Ascending aorta (tissue), 2 donors: ENCODE data around the gene HNF4A. TPM values are rescaled to one million over a fixed set of nuclear protein-coding genes. Genes with fewer than 3 reads are reported as not detected.
A peak's percentile ranks its signal among the peaks of the same experiment; 100 is the strongest.

Source experiments
- DNase-seq, 2 donors: peaks; one replicate each; pipeline ENCODE4 v3.0.0-alpha.2; 2019; ENCODE audit warnings: low spot score in 2 of 2
- H3K27ac ChIP-seq, 2 donors: fragments of 200-600 bp; sonication (generic); one replicate each; pipeline ENCODE4 v1.5.1; 2016 to 2017; ENCODE audit warnings: mild to moderate bottlenecking in 1 of 2
- H3K27me3 ChIP-seq: fragments of 200-600 bp; sonication (generic); one replicate; pipeline ENCODE4 v1.5.1; 2017
- H3K36me3 ChIP-seq, 2 donors: fragments of 200-600 bp; sonication (generic); one replicate each; pipeline ENCODE4 v1.5.1; 2016
- H3K4me1 ChIP-seq, 2 donors: fragments of 200-600 bp; sonication (generic); one replicate each; pipeline ENCODE4 v1.5.1; 2016 to 2017; ENCODE audit warnings: mild to moderate bottlenecking in 1 of 2
- H3K4me3 ChIP-seq, 2 donors: fragments of 200-600 bp; sonication (generic); one replicate each; pipeline ENCODE4 v1.5.1; 2016 to 2017; ENCODE audit warnings: mild to moderate bottlenecking in 1 of 2
- H3K9me3 ChIP-seq, 2 donors: fragments of 200-600 bp; sonication (generic); one replicate each; pipeline ENCODE4 v1.5.1; 2016
- intact Hi-C: fragments of 100-400 bp; cut with DNase I; formaldehyde crosslinking; loops from one replicate; pipeline ENCODE4 v1.15.1; 2023
- total RNA-seq: library from RNA; depleted of rRNA; stranded (reverse); fragments of >200 nt; gene quantifications from one replicate; pipeline ENCODE4 v1.1.0, GENCODE V29; 2016
- TF ChIP-seq, protein P1 (sequence below), 3 experiments: fragments of 200-600 bp in 2 of 3; fragments of 450-650 bp in 1 of 3; sonication (generic) in 2 of 3; IDR thresholded peaks; one replicate each; pipeline ENCODE4 v1.5.1; 2016 to 2019; ENCODE audit warnings: antibody characterized with exemption in 3 of 3, mild to moderate bottlenecking in 1 of 3, moderate library complexity in 1 of 3

The HNF4A gene
- not detected for total RNA-seq

DNA sequence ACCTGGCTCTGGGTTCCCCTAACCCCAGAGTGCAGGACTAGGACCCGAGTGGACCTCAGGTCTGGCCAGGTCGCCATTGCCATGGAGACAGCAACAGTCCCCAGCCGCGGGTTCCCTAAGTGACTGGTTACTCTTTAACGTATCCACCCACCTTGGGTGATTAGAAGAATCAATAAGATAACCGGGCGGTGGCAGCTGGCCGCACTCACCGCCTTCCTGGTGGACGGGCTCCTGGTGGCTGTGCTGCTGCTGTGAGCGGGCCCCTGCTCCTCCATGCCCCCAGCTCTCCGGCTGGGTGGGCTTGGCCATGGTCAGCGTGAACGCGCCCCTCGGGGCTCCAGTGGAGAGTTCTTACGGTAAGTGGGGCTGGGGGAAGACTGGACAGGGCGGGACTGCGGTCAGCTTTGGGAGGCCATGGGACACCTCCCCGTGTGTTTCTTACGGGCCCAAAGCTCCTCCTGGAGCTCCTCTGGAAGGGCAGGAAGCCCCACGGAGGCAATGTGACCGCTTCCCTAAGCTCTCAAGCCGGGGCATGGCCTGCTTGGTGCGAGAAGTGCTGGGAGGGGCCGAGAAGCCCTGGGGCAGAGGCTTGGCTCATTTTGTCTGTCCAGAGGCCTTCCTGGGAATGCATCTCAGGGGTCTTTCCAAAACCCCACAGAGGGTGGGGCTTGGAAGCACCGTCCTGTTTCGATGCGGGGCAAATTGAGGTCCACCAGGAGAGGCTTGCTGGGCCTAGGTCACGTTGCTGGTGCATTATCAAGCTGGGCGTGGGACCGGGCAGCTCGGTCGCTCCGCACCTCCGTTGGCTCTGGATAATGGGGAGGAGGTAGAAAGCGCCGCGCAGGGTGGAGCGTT lies at the start of gene HNF4A:
Gene HNF4A (plus strand): TSS at position 202 of the 855 bp plus-strand sequence. CDS start 106 bp downstream, at position 308.
- no peak for DNase-seq
- Histone ChIP-seq H3K27me3 (no peaks in the 10 kb centered on the region), H3K4me3 (no peak within 1 kb of the TSS), H3K27ac (no peak within 1 kb of the TSS), H3K9me3 (no peaks in the 10 kb centered on the region), H3K4me1 (no peaks in the 10 kb centered on the region), H3K36me3 (no peaks in the 10 kb centered on the region)
- intact Hi-C loops, result no loop called here
- TF ChIP-seq, protein P1, sequence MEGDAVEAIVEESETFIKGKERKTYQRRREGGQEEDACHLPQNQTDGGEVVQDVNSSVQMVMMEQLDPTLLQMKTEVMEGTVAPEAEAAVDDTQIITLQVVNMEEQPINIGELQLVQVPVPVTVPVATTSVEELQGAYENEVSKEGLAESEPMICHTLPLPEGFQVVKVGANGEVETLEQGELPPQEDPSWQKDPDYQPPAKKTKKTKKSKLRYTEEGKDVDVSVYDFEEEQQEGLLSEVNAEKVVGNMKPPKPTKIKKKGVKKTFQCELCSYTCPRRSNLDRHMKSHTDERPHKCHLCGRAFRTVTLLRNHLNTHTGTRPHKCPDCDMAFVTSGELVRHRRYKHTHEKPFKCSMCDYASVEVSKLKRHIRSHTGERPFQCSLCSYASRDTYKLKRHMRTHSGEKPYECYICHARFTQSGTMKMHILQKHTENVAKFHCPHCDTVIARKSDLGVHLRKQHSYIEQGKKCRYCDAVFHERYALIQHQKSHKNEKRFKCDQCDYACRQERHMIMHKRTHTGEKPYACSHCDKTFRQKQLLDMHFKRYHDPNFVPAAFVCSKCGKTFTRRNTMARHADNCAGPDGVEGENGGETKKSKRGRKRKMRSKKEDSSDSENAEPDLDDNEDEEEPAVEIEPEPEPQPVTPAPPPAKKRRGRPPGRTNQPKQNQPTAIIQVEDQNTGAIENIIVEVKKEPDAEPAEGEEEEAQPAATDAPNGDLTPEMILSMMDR (IDR thresholded peaks at IDR 0.05), result no peak

DNA sequence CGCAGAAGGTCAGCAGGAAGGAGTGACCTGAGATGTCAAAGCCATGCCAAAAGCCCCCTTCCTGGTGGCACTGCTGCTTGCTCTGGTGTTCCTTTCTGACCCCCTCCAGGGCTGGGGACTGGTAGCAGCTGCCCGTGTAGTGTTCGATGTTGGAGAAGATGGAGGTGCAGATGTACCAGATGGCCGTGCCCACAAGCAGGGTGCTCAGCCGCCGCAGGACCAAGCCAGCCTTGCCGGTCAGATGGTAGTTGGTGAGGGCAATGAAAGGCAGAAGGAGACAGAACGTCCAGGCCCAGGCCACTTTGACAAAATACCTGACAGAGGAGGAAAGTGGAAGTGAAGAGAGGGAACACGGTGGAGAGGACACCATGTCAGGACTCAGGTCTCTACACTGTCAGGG lies 48.6 kb upstream of the HNF4A start:
- H3K36me3 ChIP-seq, result peaks cover 0 to 5% of the 10 kb centered on the region in 2 donors
- no peaks in the 10 kb centered on the region for H3K27me3 ChIP-seq
- TF ChIP-seq, protein P1 (IDR thresholded peaks at IDR 0.05), result no peak
- intact Hi-C loops, result no loop called here
- no peak overlapping the region for H3K4me3 ChIP-seq
- H3K27ac ChIP-seq, result no peak overlapping the region
- H3K9me3 ChIP-seq, result no peaks in the 10 kb centered on the region
- H3K4me1 ChIP-seq, result peaks cover 4 to 9% of the 10 kb centered on the region in 2 donors
- no peak for DNase-seq

DNA sequence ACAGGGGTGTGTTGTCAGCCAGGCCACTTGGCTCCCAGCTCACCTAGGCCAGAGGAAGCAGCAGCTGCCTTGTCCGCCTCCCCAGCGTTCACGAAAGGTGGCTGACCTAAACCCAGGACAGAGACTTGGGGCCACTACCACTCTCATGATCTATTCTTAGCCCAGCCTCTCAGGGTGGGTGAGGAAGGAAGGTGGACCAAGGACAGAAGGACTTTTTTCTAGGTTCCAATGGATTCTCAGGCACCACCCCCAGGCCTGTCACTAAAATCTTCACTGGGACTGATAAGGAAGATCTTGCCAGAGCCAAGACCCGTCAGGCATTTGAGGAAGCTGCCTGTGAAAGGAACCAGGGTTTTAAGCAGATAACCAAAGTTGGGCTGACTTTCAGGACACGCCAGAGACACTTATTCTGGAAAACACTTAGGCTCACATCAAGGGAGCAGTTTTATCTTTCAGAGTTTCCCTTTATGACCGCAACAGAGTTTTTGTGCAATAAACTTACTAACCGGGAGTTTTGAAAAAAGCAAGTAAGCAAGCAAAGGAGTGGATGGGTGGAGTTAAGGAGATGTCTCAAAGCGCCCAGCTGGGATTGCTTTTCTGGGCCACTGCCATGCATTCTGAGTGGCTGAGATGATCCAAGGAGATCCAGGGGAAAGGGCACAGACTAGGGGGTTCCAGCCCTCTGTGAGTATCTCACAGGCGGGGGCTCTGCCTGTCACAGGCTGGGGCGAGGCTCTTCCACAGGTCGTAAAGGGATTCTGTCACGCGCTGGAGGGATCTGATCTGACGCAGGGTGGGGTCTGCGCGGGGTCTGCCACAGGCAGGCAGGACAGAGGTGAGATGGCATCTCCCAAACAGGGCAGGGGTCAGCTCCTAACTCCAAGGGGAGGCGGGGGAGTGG lies 45.5 kb upstream of the HNF4A start:
- Histone ChIP-seq H3K4me1 (peaks cover 4 to 9% of the 10 kb centered on the region in 2 donors), H3K27ac (peak overlapping the region in 1 of 2 donors; percentile 68), H3K36me3 (peaks cover 0 to 5% of the 10 kb centered on the region in 2 donors), H3K27me3 (no peaks in the 10 kb centered on the region), H3K4me3 (peak overlapping the region; percentile 85 to 100), H3K9me3 (no peaks in the 10 kb centered on the region)
- no peak for DNase-seq
- intact Hi-C loops, result loop anchor here (2.0 to 10.0 kb wide), 5 partner anchors 193 to 853 kb away; partner anchors contain the start of genes SRSF6, TOMM34 and YWHAB
- TF ChIP-seq, protein P1 (IDR thresholded peaks at IDR 0.05), result no peak

DNA sequence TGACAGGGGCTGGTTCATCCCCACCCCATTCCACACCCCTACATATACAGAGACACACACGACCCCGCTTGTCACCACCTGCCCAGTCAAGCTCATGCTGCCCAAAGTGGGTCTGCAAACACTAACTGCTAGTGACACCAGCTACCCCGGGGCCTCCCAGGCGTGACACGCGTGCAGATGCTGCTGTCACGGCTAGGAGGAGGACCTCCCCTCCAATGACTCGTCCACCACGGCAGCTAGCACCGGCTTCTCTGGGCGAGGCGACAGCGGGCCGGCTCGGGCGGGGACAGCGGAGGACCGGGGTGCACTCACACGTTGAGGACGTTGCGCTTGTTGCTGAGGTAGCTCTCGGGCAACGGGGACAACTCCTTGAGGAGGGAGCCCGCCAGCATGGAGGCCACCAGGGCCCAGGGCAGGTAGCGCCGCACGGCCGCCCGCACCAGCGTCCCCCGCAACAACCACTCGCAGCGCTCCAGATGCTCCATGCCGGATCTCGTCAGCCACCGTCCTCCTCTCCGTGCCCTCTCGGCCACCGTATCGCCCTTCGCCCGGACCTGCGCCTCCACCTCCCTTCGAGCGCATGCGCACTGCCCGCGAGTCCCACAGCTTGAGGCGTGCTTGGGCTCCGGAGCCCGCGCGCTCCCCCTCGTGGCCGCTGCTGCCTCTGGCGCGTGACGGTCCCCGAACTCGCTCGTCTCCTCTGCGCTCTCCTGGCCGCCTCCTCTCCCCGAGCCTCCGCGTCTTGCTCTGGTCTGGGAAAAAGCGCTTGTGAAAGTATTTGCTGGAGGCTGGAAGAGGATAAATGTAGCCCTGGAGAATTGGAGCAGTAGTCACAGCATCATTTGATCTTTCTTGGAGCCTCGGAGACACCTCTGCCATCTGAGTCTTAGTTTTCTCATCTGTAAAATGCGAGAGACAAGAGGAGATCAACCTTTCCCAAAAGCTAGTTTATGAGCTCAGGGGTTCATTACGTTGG lies 44.5 kb upstream of the HNF4A start, which contains the start of gene FITM2:
Gene FITM2 (minus strand): TSS at position 539 of the 976 bp plus-strand sequence. CDS start 54 bp downstream, at position 485.
- intact Hi-C loops, result loop anchor here (1.0 to 10.0 kb wide), 6 partner anchors 96 to 854 kb away; partner anchors contain the start of genes SRSF6, TOMM34 and YWHAB
- TF ChIP-seq, protein P1 (IDR thresholded peaks at IDR 0.05), result peak; percentile 87 to 98 (median 96)
- Histone ChIP-seq H3K27me3 (no peaks in the 10 kb centered on the region), H3K36me3 (peaks cover 0 to 5% of the 10 kb centered on the region in 2 donors), H3K4me1 (peaks cover 4 to 9% of the 10 kb centered on the region in 2 donors), H3K9me3 (no peaks in the 10 kb centered on the region), H3K4me3 (peak within 1 kb of the TSS; percentile 85 to 100), H3K27ac (peak within 1 kb of the TSS; percentile 50 to 68)
- DNase-seq, result peak; percentile 89 to 99
